K562 (cell line): Measurements from ENCODE around the gene COX6A2. TPM values are rescaled to one million over a fixed set of nuclear protein-coding genes. Genes with fewer than 3 reads are reported as not detected.
A peak's percentile ranks its signal among the peaks of the same experiment; 100 is the strongest.

Experiments
- E2F3 ChIP-seq: fragments of 250-450 bp; sonication (Bioruptor Pico); IDR thresholded peaks from 2 replicates; pipeline ENCODE4 v1.4.0; 2020; ENCODE audit warnings: mild to moderate bottlenecking
- MCM5 ChIP-seq: fragments of 450-650 bp; IDR thresholded peaks from 2 replicates; pipeline ENCODE4 v1.6.1; 2016; ENCODE audit warnings: low read depth
- TAF1 ChIP-seq: IDR thresholded peaks from 2 replicates; pipeline ENCODE4 v1.6.1; 2011; ENCODE audit warnings: mild to moderate bottlenecking, low read length, moderate library complexity; ENCODE audit not compliant: insufficient read depth, control insufficient read depth, severe bottlenecking; ENCODE audit errors: extremely low read depth
- THRAP3 ChIP-seq: fragments of 450-650 bp; IDR thresholded peaks from 2 replicates; pipeline ENCODE4 v1.6.1; 2016; ENCODE audit warnings: mild to moderate bottlenecking, inconsistent platforms, borderline replicate concordance
- XRCC4 ChIP-seq: IDR thresholded peaks from one replicate; pipeline ENCODE4 v1.6.1; 2011; ENCODE audit not compliant: insufficient read depth, insufficient read length; ENCODE audit errors: extremely low read depth
- ZNF146 ChIP-seq: IDR thresholded peaks from one replicate; pipeline ENCODE4 v1.6.1; 2018; ENCODE audit warnings: missing compliant biosample characterization; ENCODE audit not compliant: unreplicated experiment
- ZNF239 ChIP-seq: fragments of 250-450 bp; sonication (Bioruptor Pico); IDR thresholded peaks from 2 replicates; pipeline ENCODE4 v1.4.0; 2020; ENCODE audit warnings: mild to moderate bottlenecking
- ZNF444 ChIP-seq: fragments of 250-450 bp; sonication (Bioruptor Pico); IDR thresholded peaks from 2 replicates; pipeline ENCODE4 v1.4.0; 2020; ENCODE audit warnings: mild to moderate bottlenecking, moderate library complexity
- polyA plus RNA-seq, 8 experiments: library from polyadenylated mRNA; depleted of rRNA in 4 of 8; stranded (reverse) in 5 of 8; unstranded in 3 of 8; fragments of >200 nt; fragmentation: Nextera tagmentation in 2 of 8; fragmentation: Illumina TruSeq in 1 of 8; extraction: Ambion mirVana in 2 of 8; extraction: Trizol in 1 of 8; gene quantifications; 2 replicates each; pipeline versions ENCODE4 v1.2.1 to v1.2.3, GENCODE V29; 2011 to 2014; ENCODE audit warnings: inconsistent platforms in 1 of 8, missing spikeins in 1 of 8
- total RNA-seq, 7 experiments: library from RNA; depleted of rRNA in 6 of 7; stranded (reverse); fragments of >200 nt in 6 of 7; fragmentation: Illumina TruSeq in 2 of 7; extraction: Trizol in 2 of 7; gene quantifications; 2 replicates each; pipeline versions ENCODE4 v1.2.1 to v1.2.3, GENCODE V29; 2011 to 2021; ENCODE audit warnings: low replicate concordance in 1 of 7
- TF ChIP-seq, protein P1 (sequence below): fragments of 450-650 bp; IDR thresholded peaks from 2 replicates; pipeline ENCODE4 v1.6.1; 2018; ENCODE audit not compliant: partially characterized antibody
- TF ChIP-seq, protein P2 (sequence below): fragments of 250-450 bp; sonication (Bioruptor Pico); IDR thresholded peaks from 2 replicates; pipeline ENCODE4 v1.4.0; 2020; ENCODE audit warnings: mild to moderate bottlenecking, moderate library complexity
- TF ChIP-seq, protein P3 (sequence below), 2 experiments: IDR thresholded peaks; 2 replicates each; pipeline ENCODE4 v1.6.1; 2011; ENCODE audit warnings: borderline replicate concordance in 1 of 2, control low read depth in 1 of 2, low read depth in 1 of 2, low read length in 1 of 2, mild to moderate bottlenecking in 1 of 2, mixed read lengths in 1 of 2, moderate library complexity in 1 of 2; ENCODE audit not compliant: insufficient read depth in 1 of 2, insufficient read length in 1 of 2, poor library complexity in 1 of 2, severe bottlenecking in 1 of 2; ENCODE audit errors: extremely low read depth in 1 of 2
- TF ChIP-seq, protein P4 (sequence below): fragments of 250-450 bp; sonication (Bioruptor Pico); IDR thresholded peaks from 2 replicates; pipeline ENCODE4 v1.5.0; 2020; ENCODE audit warnings: mild to moderate bottlenecking, borderline replicate concordance
- TF ChIP-seq, protein P5 (sequence below): fragments of 450-650 bp; IDR thresholded peaks from 2 replicates; pipeline ENCODE4 v1.6.1; 2016; ENCODE audit warnings: antibody characterized with exemption

Gene COX6A2
- total and polyA plus RNA-seq, 9 of the 15 experiments (the other 6 are each of a cell fraction or from before 2014, with no cell fraction given), result not detected

DNA sequence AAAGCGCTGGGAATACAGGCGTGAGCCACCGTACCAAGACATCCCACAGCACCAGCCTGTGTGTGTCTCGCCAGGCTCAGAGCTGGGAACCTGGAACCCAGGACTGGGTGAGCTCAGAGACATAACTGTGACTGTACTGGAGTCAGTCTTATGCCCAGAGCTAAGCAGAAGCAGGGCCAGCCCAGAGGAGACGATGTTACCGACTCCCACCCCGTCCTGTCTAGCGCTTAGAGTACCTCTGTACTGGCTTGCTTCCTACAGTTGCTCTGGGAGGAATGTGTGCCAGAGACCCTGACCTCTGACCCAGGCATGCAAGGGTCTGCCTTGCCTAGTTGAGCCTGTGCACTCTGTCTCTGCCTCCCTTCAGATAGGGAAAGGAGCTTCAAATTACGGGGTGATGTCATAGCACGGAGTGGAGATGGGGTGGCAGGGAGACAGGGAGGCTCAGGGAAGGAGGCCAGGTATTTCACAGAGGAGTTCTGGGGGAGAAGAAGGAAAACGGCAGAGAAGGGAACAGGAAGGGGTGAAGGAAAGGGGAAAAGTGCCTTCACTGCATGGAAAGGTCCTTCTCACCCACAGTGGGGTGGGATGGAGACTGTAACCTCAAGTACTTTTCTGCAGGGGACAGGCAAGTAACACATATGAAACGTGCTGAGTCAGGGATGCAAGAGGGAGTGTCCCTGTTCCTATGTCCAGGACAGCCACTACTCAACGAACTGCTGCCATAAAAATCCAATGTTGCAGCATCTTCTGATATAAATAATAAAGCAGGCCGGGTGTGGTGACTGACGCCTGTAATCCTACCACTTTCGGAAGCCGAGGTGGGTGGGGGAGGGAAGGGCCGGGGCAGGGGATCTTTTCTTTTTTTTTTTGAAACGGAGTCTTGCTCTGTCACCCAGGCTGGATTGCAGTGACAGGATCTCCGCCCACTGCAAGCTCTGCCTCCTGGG, 25.4 kb upstream of the COX6A2 start (continued):
- no peak for TF ChIP-seq TAF1
- no peak for TF ChIP-seq MCM5
- TF ChIP-seq, protein P1, sequence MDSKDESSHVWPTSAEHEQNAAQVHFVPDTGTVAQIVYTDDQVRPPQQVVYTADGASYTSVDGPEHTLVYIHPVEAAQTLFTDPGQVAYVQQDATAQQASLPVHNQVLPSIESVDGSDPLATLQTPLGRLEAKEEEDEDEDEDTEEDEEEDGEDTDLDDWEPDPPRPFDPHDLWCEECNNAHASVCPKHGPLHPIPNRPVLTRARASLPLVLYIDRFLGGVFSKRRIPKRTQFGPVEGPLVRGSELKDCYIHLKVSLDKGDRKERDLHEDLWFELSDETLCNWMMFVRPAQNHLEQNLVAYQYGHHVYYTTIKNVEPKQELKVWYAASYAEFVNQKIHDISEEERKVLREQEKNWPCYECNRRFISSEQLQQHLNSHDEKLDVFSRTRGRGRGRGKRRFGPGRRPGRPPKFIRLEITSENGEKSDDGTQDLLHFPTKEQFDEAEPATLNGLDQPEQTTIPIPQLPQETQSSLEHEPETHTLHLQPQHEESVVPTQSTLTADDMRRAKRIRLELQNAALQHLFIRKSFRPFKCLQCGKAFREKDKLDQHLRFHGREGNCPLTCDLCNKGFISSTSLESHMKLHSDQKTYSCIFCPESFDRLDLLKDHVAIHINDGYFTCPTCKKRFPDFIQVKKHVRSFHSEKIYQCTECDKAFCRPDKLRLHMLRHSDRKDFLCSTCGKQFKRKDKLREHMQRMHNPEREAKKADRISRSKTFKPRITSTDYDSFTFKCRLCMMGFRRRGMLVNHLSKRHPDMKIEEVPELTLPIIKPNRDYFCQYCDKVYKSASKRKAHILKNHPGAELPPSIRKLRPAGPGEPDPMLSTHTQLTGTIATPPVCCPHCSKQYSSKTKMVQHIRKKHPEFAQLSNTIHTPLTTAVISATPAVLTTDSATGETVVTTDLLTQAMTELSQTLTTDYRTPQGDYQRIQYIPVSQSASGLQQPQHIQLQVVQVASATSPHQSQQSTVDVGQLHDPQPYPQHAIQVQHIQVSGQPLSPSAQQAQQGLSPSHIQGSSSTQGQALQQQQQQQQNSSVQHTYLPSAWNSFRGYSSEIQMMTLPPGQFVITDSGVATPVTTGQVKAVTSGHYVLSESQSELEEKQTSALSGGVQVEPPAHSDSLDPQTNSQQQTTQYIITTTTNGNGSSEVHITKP, result peak; percentile 31
- TF ChIP-seq, protein P2, sequence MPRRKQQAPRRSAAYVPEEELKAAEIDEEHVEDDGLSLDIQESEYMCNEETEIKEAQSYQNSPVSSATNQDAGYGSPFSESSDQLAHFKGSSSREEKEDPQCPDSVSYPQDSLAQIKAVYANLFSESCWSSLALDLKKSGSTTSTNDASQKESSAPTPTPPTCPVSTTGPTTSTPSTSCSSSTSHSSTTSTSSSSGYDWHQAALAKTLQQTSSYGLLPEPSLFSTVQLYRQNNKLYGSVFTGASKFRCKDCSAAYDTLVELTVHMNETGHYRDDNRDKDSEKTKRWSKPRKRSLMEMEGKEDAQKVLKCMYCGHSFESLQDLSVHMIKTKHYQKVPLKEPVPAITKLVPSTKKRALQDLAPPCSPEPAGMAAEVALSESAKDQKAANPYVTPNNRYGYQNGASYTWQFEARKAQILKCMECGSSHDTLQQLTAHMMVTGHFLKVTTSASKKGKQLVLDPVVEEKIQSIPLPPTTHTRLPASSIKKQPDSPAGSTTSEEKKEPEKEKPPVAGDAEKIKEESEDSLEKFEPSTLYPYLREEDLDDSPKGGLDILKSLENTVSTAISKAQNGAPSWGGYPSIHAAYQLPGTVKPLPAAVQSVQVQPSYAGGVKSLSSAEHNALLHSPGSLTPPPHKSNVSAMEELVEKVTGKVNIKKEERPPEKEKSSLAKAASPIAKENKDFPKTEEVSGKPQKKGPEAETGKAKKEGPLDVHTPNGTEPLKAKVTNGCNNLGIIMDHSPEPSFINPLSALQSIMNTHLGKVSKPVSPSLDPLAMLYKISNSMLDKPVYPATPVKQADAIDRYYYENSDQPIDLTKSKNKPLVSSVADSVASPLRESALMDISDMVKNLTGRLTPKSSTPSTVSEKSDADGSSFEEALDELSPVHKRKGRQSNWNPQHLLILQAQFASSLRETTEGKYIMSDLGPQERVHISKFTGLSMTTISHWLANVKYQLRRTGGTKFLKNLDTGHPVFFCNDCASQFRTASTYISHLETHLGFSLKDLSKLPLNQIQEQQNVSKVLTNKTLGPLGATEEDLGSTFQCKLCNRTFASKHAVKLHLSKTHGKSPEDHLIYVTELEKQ (CRISPR knock-in tag), result no peak
- TF ChIP-seq ZNF444, result no peak
- TF ChIP-seq ZNF239 (CRISPR knock-in tag), result no peak
- TF ChIP-seq XRCC4, result no peak
- TF ChIP-seq E2F3 (CRISPR knock-in tag), result no peak
- TF ChIP-seq, protein P3, sequence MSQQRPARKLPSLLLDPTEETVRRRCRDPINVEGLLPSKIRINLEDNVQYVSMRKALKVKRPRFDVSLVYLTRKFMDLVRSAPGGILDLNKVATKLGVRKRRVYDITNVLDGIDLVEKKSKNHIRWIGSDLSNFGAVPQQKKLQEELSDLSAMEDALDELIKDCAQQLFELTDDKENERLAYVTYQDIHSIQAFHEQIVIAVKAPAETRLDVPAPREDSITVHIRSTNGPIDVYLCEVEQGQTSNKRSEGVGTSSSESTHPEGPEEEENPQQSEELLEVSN (IDR thresholded peaks at IDR 0.05; ENCODE audit: borderline replicate concordance in 1 of 2, extremely low read depth in 1 of 2, insufficient read depth in 1 of 2, insufficient read length in 1 of 2, low read depth in 1 of 2, low read length in 1 of 2, poor library complexity in 1 of 2, severe bottlenecking in 1 of 2), result no peak
- no peak for TF ChIP-seq THRAP3
- TF ChIP-seq, protein P4, sequence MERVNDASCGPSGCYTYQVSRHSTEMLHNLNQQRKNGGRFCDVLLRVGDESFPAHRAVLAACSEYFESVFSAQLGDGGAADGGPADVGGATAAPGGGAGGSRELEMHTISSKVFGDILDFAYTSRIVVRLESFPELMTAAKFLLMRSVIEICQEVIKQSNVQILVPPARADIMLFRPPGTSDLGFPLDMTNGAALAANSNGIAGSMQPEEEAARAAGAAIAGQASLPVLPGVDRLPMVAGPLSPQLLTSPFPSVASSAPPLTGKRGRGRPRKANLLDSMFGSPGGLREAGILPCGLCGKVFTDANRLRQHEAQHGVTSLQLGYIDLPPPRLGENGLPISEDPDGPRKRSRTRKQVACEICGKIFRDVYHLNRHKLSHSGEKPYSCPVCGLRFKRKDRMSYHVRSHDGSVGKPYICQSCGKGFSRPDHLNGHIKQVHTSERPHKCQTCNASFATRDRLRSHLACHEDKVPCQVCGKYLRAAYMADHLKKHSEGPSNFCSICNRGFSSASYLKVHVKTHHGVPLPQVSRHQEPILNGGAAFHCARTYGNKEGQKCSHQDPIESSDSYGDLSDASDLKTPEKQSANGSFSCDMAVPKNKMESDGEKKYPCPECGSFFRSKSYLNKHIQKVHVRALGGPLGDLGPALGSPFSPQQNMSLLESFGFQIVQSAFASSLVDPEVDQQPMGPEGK (CRISPR knock-in tag), result no peak
- no peak for TF ChIP-seq ZNF146 (CRISPR knock-in tag)
- TF ChIP-seq, protein P5, sequence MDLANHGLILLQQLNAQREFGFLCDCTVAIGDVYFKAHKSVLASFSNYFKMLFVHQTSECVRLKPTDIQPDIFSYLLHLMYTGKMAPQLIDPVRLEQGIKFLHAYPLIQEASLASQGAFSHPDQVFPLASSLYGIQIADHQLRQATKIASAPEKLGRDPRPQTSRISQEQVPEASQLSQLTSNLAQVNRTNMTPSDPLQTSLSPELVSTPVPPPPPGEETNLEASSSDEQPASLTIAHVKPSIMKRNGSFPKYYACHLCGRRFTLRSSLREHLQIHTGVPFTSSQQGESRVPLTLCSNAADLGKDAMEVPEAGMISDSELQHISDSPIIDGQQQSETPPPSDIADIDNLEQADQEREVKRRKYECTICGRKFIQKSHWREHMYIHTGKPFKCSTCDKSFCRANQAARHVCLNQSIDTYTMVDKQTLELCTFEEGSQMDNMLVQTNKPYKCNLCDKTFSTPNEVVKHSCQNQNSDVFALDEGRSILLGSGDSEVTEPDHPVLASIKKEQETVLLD, result peak; percentile 79; the same call in 1 of the 2 replicates
